Umbilical cord (tissue), 2 donors: ENCODE measurements around the gene CIB1. TPM values are rescaled to one million over a fixed set of nuclear protein-coding genes. Genes with fewer than 3 reads are reported as not detected.
A peak's percentile ranks its signal among the peaks of the same experiment; 100 is the strongest.

Source experiments
- DNase-seq: peaks from one replicate; pipeline ENCODE4 v3.0.0-alpha.2; 2015; ENCODE audit warnings: low spot score
- total RNA-seq: library from RNA; depleted of rRNA; stranded (reverse); fragments of >200 nt; gene quantifications from one replicate; pipeline ENCODE4 v1.2.3, GENCODE V29; 2014; ENCODE audit warnings: low replicate concordance; ENCODE audit not compliant: insufficient read depth

The CIB1 gene
- total RNA-seq, 1 donor from 2014 or later, result 15.9 TPM

GRCh38 chr15:90241343-90242192, 7.8 kb upstream of the CIB1 start:
- no peak for DNase-seq

- no peak for DNase-seq
Observed at GRCh38 chr15:90240856-90241255, 7.1 kb upstream of the CIB1 start.

- DNase-seq, result no peak
Observed at GRCh38 chr15:90239371-90239770, 5.6 kb upstream of the CIB1 start.

GRCh38 chr15:90234096-90234988, 601 bp upstream of the CIB1 start, which contains the start of gene GDPGP1:
GDPGP1 (plus strand) TSS chr15:90234209; CDS start chr15:90240909, 6,700 bp downstream.
- DNase-seq, result peak; percentile 23

- no peak for DNase-seq
Observed at GRCh38 chr15:90232941-90233386, 777 bp downstream of the CIB1 start.

GRCh38 chr15:90232196-90232595, 1.5 kb downstream of the CIB1 start:
- no peak for DNase-seq

GRCh38 chr15:90231028-90232017, 2.4 kb downstream of the CIB1 start:
- DNase-seq, result no peak

GRCh38 chr15:90230610-90231009, 3.1 kb downstream of the CIB1 start:
- DNase-seq, result no peak

- no peak for DNase-seq
Observed at GRCh38 chr15:90230071-90230494, 3.7 kb downstream of the CIB1 start.

- DNase-seq, result no peak
Observed at GRCh38 chr15:90228960-90229359, 4.8 kb downstream of the CIB1 start.

- DNase-seq, result no peak
Observed at GRCh38 chr15:90227816-90228772, 5.6 kb downstream of the CIB1 start.

GRCh38 chr15:90227336-90227735, 6.4 kb downstream of the CIB1 start:
- no peak for DNase-seq

GRCh38 chr15:90225504-90226234, 8.1 kb downstream of the CIB1 start:
- no peak for DNase-seq

- DNase-seq, result no peak
Observed at GRCh38 chr15:90225047-90225446, 8.7 kb downstream of the CIB1 start.

- no peak for DNase-seq
Observed at GRCh38 chr15:90223441-90224165, 10.1 kb downstream of the CIB1 start.

- DNase-seq, result no peak
Observed at GRCh38 chr15:90222547-90222946, 11.2 kb downstream of the CIB1 start.

GRCh38 chr15:90221246-90221900, 12.4 kb downstream of the CIB1 start:
- peak; percentile 82 for DNase-seq
